Stomach (tissue), 9 donors: ENCODE measurements around the gene HMGN3. TPM values are rescaled to one million over a fixed set of nuclear protein-coding genes. Genes with fewer than 3 reads are reported as not detected.

ENCODE experiments used
- DNase-seq, 2 donors: peaks; one replicate each; pipeline versions ENCODE4 v3.0.0 to v3.0.0-alpha.2; 2013 to 2019
- H3K27ac ChIP-seq, 5 donors: fragments of 200-600 bp in 4 of 5; sonication (generic) in 4 of 5; one replicate each; pipeline ENCODE4 v1.5.1; 2013 to 2019; ENCODE audit warnings: mild to moderate bottlenecking in 1 of 5, moderate library complexity in 1 of 5
- H3K27me3 ChIP-seq, 3 donors: fragments of 200-600 bp; sonication (generic); one replicate each; pipeline ENCODE4 v1.5.1; 2017 to 2019; ENCODE audit warnings: mixed run types in 1 of 3
- H3K36me3 ChIP-seq, 4 donors: fragments of 200-600 bp; sonication (generic); 1 replicate in 3 of 4; 2 replicates in 1 of 4; pipeline ENCODE4 v1.5.1; 2016 to 2019
- H3K4me1 ChIP-seq, 4 donors: fragments of 200-600 bp; sonication (generic); one replicate each; pipeline ENCODE4 v1.5.1; 2016 to 2019
- H3K4me3 ChIP-seq, 4 donors: fragments of 200-600 bp; sonication (generic) in 3 of 4; one replicate each; pipeline ENCODE4 v1.5.1; 2016 to 2019; ENCODE audit warnings: mild to moderate bottlenecking in 1 of 4
- H3K9me3 ChIP-seq, 4 donors: fragments of 200-600 bp; sonication (generic); one replicate each; pipeline ENCODE4 v1.5.1; 2016 to 2019
- EP300 ChIP-seq: sonication (generic); formaldehyde crosslinking; IDR thresholded peaks from one replicate; pipeline ENCODE4 v1.6.1; 2017; ENCODE audit warnings: antibody characterized with exemption
- POLR2A ChIP-seq, 4 donors: fragments of 450-650 bp; IDR thresholded peaks; one replicate each; pipeline ENCODE4 v1.6.1; 2016; ENCODE audit warnings: antibody characterized with exemption in 4 of 4, control low read depth in 2 of 4, mild to moderate bottlenecking in 1 of 4, moderate library complexity in 1 of 4
- POLR2AphosphoS5 ChIP-seq, 3 donors: sonication (generic); formaldehyde crosslinking; IDR thresholded peaks; one replicate each; pipeline ENCODE4 v1.6.1; 2016; ENCODE audit warnings: antibody characterized with exemption in 3 of 3
- WGBS, 5 donors: extraction: QIAGEN DNeasy Blood & Tissue Kit in 3 of 5; methylation state at CpG; one replicate each; pipeline versions ENCODE4 v1.1.5 to v1.1.7; 2013 to 2018; 5-methylcytosine and 5-hydroxymethylcytosine counted together
- intact Hi-C: fragments of 100-400 bp; cut with DNase I; formaldehyde crosslinking; loops from one replicate; pipeline ENCODE4 v1.15.1; 2023; ENCODE audit warnings: low total_unique reads
- polyA plus RNA-seq, 3 donors: library from polyadenylated mRNA; stranded (reverse); fragments of 200-250 nt; gene quantifications; one replicate each; pipeline ENCODE4 v1.2.3, GENCODE V29; 2013
- total RNA-seq, 5 donors: library from RNA; depleted of rRNA; stranded (reverse); fragments of >200 nt; gene quantifications; one replicate each; pipeline versions ENCODE4 v1.1.0 to v1.2.3, GENCODE V29; 2014 to 2016
- TF ChIP-seq, protein P1 (sequence below), 7 experiments: fragments of 450-650 bp in 4 of 7; fragments of 200-600 bp in 3 of 7; sonication (generic) in 3 of 7; IDR thresholded peaks; one replicate each; pipeline ENCODE4 v1.5.1; 2016 to 2019; ENCODE audit warnings: antibody characterized with exemption in 7 of 7, control low read depth in 2 of 7, mild to moderate bottlenecking in 1 of 7
- donor health status: healthy with polysubstance abuse.
- donor health status: Bipolar disorder and iron deficiency.
- donor health status: healthy.

Gene HMGN3
- total and polyA plus RNA-seq, 8 donors = 34.8 to 150 (median 101) TPM

DNA sequence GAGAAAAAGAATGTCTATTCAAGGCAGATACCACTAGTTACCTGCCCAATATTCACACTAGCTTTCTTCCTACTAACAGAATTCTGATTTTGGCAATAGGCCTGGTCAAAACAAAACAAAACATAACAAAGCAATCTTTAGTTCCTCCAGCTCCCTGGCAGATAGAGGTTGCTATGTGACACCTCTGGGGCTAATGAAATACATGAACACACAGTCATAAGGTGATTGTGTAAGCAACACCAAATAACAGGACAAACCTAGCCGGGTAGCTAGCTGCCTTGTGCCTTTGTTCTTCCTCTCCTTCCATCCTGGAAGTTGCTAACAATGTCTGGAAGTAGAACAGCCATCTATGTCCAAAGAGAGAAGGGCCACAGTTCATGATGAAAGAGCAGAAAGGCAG lies 6.0 kb upstream of the HMGN3 start:
- H3K36me3 ChIP-seq = no peaks in the 10 kb centered on the region
- H3K4me3 ChIP-seq = no peak overlapping the region
- no peak for TF ChIP-seq EP300
- TF ChIP-seq POLR2AphosphoS5 (IDR thresholded peaks at IDR 0.05) = peak in 1 of 3 donors; percentile 9
- peak in 1 of 2 donors; percentile 22 for DNase-seq
- H3K27ac ChIP-seq = no peak overlapping the region
- no peaks in the 10 kb centered on the region for H3K27me3 ChIP-seq
- intact Hi-C loops = no loop called here
- WGBS, 5 donors = 17 to 44% (median 28%) methylated on average over 1 of the region's 1 CpG
- H3K4me1 ChIP-seq = peaks cover 0 to 18% (median 12%) of the 10 kb centered on the region in 4 donors
- H3K9me3 ChIP-seq = no peaks in the 10 kb centered on the region

DNA sequence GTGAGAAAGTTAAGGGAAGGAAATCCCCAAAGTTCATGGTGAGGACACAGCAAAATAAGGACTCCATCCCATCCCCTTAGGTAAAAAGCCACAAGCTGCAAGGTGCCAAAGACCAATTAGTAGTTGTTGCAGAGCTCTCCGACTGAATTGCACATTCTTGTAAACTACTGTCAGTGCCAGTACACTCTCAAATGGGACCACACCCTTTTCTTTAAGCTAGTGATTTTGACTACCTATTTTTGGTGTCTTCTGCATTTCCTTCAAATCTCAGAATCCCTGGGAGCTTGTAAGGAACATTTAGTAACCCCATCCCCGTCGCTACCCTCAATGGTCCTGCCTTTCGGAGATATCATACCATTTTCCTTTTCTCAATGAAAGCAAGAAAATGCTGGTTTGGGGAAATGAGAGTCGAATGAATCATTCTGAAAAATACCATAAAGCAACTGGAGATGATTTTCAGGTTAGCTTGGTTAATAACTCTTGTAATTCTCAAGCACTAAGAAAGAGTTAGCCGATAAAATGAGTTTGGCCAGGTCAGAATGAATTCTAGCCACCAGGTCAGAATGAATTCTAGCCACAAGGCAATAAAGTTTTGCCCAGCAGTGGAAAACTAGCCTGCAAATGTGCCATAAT lies 5.2 kb upstream of the HMGN3 start:
- H3K27ac ChIP-seq = no peak overlapping the region
- TF ChIP-seq POLR2AphosphoS5 (IDR thresholded peaks at IDR 0.05) = no peak
- no peak for TF ChIP-seq EP300
- TF ChIP-seq, protein P1, sequence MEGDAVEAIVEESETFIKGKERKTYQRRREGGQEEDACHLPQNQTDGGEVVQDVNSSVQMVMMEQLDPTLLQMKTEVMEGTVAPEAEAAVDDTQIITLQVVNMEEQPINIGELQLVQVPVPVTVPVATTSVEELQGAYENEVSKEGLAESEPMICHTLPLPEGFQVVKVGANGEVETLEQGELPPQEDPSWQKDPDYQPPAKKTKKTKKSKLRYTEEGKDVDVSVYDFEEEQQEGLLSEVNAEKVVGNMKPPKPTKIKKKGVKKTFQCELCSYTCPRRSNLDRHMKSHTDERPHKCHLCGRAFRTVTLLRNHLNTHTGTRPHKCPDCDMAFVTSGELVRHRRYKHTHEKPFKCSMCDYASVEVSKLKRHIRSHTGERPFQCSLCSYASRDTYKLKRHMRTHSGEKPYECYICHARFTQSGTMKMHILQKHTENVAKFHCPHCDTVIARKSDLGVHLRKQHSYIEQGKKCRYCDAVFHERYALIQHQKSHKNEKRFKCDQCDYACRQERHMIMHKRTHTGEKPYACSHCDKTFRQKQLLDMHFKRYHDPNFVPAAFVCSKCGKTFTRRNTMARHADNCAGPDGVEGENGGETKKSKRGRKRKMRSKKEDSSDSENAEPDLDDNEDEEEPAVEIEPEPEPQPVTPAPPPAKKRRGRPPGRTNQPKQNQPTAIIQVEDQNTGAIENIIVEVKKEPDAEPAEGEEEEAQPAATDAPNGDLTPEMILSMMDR (IDR thresholded peaks at IDR 0.05) = no peak
- no peak for TF ChIP-seq POLR2A (IDR thresholded peaks at IDR 0.05)
- no peak overlapping the region for H3K4me3 ChIP-seq
- H3K36me3 ChIP-seq = no peaks in the 10 kb centered on the region
- 78 to 86% (median 85%) methylated on average over 6 of the region's 6 CpGs for WGBS, 5 donors
- no peaks in the 10 kb centered on the region for H3K9me3 ChIP-seq
- DNase-seq = no peak
- peaks cover 0 to 18% (median 14%) of the 10 kb centered on the region in 4 donors for H3K4me1 ChIP-seq
- no peaks in the 10 kb centered on the region for H3K27me3 ChIP-seq
- intact Hi-C loops = no loop called here

DNA sequence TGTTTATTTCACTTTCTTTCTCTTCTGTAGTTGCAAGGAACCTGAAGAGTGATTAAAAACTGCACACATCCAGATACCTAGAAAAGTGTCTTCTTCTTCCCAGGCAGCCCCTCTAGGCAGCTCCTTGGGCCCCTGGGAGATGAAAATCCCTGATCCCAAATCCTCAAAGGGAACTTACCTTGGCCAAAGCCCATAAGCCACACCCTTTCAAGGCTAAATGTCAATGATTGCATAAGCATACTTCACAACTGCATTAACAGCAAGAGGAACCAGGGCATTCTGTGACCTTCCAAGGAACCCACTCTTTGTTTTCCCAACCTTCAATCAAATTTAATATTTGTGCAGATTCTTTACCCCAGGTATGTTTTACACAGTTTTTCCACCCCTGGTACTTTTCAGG lies 4.4 kb upstream of the HMGN3 start:
- H3K9me3 ChIP-seq = no peaks in the 10 kb centered on the region
- H3K27me3 ChIP-seq = no peaks in the 10 kb centered on the region
- no peak overlapping the region for H3K4me3 ChIP-seq
- H3K4me1 ChIP-seq = peaks cover 0 to 18% (median 14%) of the 10 kb centered on the region in 4 donors
- intact Hi-C loops = no loop called here
- H3K27ac ChIP-seq = no peak overlapping the region
- DNase-seq = peak in 1 of 2 donors; percentile 53
- H3K36me3 ChIP-seq = no peaks in the 10 kb centered on the region
- no peak for TF ChIP-seq POLR2AphosphoS5 (IDR thresholded peaks at IDR 0.05)
- TF ChIP-seq, protein P1 (IDR thresholded peaks at IDR 0.05) = no peak
- no peak for TF ChIP-seq POLR2A (IDR thresholded peaks at IDR 0.05)
- no peak for TF ChIP-seq EP300

DNA sequence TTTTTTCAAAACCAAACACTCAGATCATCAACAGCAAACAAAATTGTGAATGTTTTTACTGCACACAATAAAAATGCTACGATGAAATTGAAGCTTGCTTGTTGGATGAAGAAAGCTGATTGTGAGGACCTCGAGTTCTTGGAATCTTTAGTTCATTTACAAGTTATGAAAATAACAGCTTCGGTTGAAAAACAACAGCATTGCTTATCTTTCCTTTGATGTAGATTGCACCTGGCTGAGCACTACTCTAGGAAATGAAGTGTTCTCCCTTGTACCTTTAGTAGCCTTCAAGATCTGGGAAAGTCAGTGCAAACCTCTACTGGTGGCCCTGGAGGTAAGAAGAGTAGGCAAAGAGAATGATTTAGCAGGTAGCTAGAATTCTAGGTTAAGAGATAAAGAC lies 2.2 kb upstream of the HMGN3 start:
- Histone ChIP-seq H3K9me3 (no peaks in the 10 kb centered on the region), H3K4me1 (peaks cover 6 to 36% (median 25%) of the 10 kb centered on the region in 4 donors), H3K27me3 (no peaks in the 10 kb centered on the region), H3K36me3 (no peaks in the 10 kb centered on the region), H3K27ac (no peak overlapping the region), H3K4me3 (no peak overlapping the region)
- 43 to 65% (median 54%) methylated on average over 3 of the region's 3 CpGs for WGBS, 5 donors
- TF ChIP-seq EP300 (no peak), POLR2AphosphoS5 (IDR thresholded peaks at IDR 0.05) (no peak), POLR2A (IDR thresholded peaks at IDR 0.05) (no peak)
- TF ChIP-seq, protein P1 (IDR thresholded peaks at IDR 0.05) = no peak
- DNase-seq = no peak
- intact Hi-C loops = no loop called here

DNA sequence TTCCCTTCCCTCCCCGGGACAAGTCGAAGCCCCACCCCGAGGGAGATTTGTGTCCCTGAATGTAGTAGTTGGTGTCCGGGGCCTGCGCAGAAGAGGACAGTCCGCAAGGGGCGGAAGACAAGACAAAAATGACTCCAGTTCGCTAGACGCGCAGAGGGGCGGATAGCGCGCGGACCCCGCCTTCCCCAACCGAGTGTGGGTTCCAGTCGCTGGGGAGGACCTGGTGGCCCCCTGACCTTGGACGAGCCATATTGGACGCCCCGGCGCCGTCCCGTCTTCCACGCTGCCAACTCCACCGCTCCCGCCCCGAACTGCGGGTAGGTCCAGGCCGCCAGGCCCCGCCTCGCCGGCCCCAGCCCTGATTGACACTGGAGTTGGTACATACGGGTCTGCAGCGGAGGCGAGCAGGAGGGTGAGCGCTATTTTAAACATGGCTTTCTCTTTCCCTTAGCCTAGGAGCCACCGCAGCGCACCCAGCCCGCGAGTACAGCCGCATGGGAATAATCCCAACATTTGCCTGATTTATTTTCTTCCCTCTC lies 802 bp downstream of the HMGN3 start:
- peak overlapping the region; percentile 83 to 95 (median 92) for H3K27ac ChIP-seq
- 0 to 1% (median 0%) methylated on average over 24 to 41 of the region's 41 CpGs for WGBS, 5 donors
- no peaks in the 10 kb centered on the region for H3K36me3 ChIP-seq
- TF ChIP-seq EP300 (no peak), POLR2AphosphoS5 (IDR thresholded peaks at IDR 0.05) (peak in 2 of 3 donors; percentile 61 to 85), POLR2A (IDR thresholded peaks at IDR 0.05) (peak in 1 of 4 donors; percentile 32)
- TF ChIP-seq, protein P1 (IDR thresholded peaks at IDR 0.05) = peak in 5 of 7 experiments; percentile 9 to 29 (median 23)
- intact Hi-C loops = no loop called here
- peaks cover 6 to 39% (median 18%) of the 10 kb centered on the region in 4 donors for H3K4me1 ChIP-seq
- no peaks in the 10 kb centered on the region for H3K27me3 ChIP-seq
- no peaks in the 10 kb centered on the region for H3K9me3 ChIP-seq
- peak overlapping the region; percentile 72 to 81 (median 76) for H3K4me3 ChIP-seq
- DNase-seq = peak; percentile 88 to 95
